Stimulated activated CD4-positive, alpha-beta T cell treated with anti-CD3 and anti-CD28 coated beads, Interleukin-12 subunit alpha, Interleukin-12 subunit beta, amount 100 ng/mL, for 24 hours (primary cell): ENCODE data around the gene KCNH2.
"Not testable (repeated sequence)": the region's sequence is repeated elsewhere in the genome, so short reads cannot be mapped to it uniquely, and the experiment has no call there.

ENCODE experiments used
- DNase-seq, 2 experiments: peaks; one replicate each; pipeline ENCODE4 v3.0.0-alpha.2; 2020; ENCODE audit warnings: low read depth in 2 of 2

The KCNH2 gene

GRCh38 chr7:151012911-151013347 is 34.8 kb upstream of the KCNH2 start:
- no peak for DNase-seq

GRCh38 chr7:151012031-151012692 is 34.0 kb upstream of the KCNH2 start:
- DNase-seq: no peak

DNA sequence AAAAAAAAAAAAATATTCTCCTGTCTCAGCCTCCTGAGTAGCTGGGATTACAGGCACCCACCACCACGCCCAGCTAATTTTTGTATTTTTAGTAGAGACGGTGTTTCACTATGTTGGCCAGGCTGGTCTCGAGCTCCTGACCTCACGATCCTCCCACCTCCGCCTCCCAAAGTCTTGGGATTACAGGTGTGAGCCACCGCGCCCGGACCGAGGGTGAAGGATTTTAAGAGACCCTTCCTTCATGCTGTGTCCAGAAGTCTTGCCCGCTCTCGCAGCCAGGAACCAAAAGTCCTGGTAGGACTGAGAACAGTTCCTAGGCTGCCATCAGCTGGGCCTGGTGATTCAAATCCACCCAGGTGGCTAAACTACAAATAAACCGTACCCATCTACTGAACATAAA is 33.5 kb upstream of the KCNH2 start:
- DNase-seq: not testable (repeated sequence)

DNA sequence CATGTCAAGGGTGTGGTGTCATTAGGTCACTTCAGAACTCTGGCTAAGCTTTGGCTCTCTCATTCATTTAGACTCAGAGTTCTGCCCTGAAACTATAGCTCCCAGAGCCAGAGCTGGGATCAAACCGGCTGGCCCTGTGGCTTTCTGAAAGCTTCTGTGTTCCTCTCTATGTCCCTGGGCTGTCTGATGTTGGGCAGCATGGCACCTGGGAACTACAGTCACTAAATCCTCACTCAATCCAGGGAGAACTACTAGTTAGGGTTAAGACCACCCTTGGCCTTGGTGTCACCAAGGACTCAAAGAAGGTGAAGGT is 32.9 kb upstream of the KCNH2 start:
- DNase-seq: no peak

DNA sequence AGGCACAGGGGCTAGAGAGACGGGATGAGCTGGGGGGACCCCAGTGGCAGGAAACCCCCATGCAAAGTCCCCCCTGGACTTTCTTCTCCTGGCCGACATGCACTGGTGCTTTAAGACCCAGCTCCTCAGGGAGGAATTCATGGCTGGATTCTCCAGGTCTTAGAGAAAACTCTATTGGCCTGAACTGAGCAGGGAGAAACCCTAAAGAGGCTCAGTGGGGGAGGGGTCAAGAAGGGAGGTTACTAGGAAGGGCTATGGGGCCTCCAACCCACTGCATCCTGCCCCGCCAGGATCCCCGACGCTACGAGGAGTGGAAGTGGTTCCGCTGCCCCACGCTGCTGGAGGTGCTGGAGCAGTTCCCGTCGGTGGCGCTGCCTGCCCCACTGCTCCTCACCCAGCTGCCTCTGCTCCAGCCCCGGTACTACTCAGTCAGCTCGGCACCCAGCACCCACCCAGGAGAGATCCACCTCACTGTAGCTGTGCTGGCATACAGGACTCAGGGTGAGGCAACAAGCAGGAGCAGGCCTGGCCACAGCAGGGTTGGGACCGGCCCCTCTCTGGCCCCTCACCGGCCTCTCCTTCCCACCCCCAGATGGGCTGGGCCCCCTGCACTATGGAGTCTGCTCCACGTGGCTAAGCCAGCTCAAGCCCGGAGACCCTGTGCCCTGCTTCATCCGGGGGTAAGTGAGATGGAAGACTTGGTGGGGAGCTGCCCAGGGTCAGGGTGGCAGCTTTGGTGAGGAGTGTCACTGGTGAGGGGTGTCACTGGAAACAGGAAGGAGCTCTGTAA is 32.4 kb upstream of the KCNH2 start:
- no peak for DNase-seq

DNA sequence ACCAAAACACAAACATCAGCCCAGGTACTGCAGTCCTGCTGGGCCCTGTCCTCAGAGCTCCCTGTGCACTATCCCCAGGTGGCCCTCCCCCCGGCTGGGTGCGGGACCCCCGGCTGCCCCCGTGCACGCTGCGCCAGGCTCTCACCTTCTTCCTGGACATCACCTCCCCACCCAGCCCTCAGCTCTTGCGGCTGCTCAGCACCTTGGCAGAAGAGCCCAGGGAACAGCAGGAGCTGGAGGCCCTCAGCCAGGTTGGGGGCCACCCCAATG is 31.9 kb upstream of the KCNH2 start:
- no peak for DNase-seq

- DNase-seq: no peak
These were observed 31.4 kb upstream of the KCNH2 start for GRCh38 chr7:151009327-151010036.

- DNase-seq: peak; percentile 70 to 82
These were observed 30.6 kb upstream of the KCNH2 start for GRCh38 chr7:151008511-151009323.

DNA sequence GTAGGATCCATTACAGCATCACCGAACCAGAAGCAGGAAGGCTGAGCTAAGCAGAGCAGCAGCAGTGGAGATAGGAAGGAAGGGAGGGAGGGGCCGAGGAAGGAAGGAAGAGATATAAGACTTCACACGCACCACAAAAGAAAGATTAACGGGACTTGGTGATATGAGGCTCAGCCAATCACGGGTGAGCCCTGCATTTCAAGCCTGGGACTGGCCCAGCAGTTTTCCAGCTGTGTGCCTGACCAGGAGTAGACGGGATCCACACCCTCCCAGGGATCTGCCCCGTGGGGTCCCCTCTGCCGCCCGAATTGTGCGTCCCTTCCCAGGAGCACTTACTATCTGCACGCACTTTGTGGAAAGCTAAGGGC is 30.0 kb upstream of the KCNH2 start:
- no peak for DNase-seq

DNA sequence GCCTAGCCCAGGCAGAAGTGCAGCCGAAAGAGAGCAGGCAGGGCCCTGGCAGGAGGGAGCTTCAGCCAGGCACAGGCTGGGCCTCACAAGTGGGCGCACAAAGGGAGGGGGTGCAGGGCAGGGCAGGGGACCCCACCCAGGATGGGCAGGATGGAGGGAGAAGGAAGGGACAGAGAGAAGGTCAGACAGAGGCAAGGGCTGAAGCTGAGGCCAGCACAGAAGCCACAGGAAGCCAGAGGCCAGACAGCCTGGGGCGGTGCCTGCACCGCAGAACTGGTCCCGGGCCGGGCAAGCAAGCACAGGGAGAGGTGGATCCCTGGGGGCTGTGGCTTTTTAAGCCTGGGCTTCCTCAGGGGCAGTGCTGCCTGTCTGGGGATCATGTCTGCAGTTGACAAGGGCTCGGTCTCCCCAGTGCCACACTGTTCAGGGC is 29.4 kb upstream of the KCNH2 start:
- no peak for DNase-seq

- no peak for DNase-seq
These were observed 28.6 kb upstream of the KCNH2 start for GRCh38 chr7:151006590-151007300.

DNA sequence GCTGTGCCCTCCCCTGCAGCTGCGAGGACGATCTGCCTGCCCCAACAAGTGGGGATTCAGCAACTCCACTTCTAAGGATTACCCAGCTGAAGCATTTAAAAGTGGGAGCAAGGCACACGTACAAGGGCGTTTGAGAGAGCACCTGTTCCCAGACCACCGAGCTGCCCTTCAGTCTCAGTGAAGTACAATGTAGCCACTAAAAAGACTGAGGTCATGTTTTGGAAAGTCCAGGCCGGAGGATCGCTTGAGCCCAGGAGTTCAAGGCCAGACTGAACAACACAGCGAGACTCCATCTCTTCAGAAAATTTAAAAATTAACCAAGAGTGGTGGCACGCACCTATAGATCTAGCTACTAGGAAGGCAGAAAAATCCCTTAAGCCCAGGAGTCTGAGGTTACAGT is 27.4 kb upstream of the KCNH2 start:
- no peak for DNase-seq

DNA sequence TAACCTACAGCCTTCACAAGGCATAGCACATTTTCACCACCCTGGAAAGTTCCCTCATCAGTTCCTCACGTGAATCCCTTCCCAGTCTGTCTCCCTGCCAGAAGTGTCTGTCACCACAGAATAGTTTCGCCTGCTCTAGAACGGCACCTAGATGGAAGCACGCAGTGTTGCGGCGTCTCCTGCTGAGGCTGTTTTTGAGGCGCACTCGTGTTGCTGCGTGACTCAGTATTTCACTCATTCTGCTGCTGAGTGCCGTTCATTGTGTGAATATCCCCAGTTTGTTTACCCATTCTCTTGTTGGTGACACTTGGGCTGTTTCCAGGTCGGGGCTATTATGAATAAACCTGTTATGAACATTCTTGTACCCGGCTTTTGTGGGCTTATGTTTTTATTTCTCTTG is 25.5 kb upstream of the KCNH2 start:
- no peak for DNase-seq

- DNase-seq: no peak
These were observed 23.4 kb upstream of the KCNH2 start for GRCh38 chr7:151001546-151001945.

GRCh38 chr7:151000897-151001495 is 22.9 kb upstream of the KCNH2 start:
- no peak for DNase-seq

GRCh38 chr7:150999497-151000230 is 21.5 kb upstream of the KCNH2 start:
- DNase-seq: no peak

DNA sequence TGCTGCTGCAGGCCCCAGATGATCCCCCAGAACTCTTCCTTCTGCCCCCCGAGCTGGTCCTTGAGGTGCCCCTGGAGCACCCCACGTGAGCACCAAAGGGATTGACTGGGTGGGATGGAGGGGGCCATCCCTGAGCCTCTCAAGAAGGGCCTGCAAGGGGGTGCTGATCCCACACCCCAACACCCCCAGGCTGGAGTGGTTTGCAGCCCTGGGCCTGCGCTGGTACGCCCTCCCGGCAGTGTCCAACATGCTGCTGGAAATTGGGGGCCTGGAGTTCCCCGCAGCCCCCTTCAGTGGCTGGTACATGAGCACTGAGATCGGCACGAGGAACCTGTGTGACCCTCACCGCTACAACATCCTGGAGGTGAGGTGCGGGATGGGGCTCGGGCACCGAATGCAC is 20.9 kb upstream of the KCNH2 start:
- no peak for DNase-seq

DNA sequence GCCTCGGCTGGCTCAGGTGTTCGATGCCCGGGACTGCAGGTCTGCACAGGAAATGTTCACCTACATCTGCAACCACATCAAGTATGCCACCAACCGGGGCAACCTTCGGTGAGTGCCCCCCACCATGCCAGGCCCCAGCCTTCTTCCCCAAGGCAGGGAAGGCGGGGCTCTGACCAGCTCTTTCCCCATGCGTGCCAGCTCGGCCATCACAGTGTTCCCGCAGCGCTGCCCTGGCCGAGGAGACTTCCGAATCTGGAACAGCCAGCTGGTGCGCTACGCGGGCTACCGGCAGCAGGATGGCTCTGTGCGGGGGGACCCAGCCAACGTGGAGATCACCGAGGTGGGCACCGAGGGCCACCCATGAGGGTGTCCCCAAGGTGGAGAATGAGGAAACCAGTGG is 20.2 kb upstream of the KCNH2 start:
- no peak for DNase-seq

GRCh38 chr7:150997817-150998216 is 19.7 kb upstream of the KCNH2 start:
- no peak for DNase-seq

- DNase-seq: no peak
These were observed 19.0 kb upstream of the KCNH2 start for GRCh38 chr7:150997075-150997511.
